IgD-negative memory B cell (primary cell): ENCODE measurements around the gene MYO3B. TPM values are rescaled to one million over a fixed set of nuclear protein-coding genes. Genes with fewer than 3 reads are reported as not detected.

Experiments used
- H3K27ac Mint-ChIP-seq, 3 donors: one replicate each; pipeline ENCODE4 v1.8.0; 2020 to 2022; ENCODE audit warnings: mild to moderate bottlenecking in 3 of 3, mixed read lengths in 3 of 3, moderate library complexity in 1 of 3
- H3K27me3 Mint-ChIP-seq: one replicate; pipeline ENCODE4 v1.8.0; 2021; ENCODE audit warnings: mixed read lengths
- H3K36me3 Mint-ChIP-seq: one replicate; pipeline ENCODE4 v1.8.0; 2020; ENCODE audit warnings: mild to moderate bottlenecking, mixed read lengths
- H3K4me1 Mint-ChIP-seq, 3 donors: one replicate each; pipeline ENCODE4 v1.8.0; 2020 to 2022; ENCODE audit warnings: mixed read lengths in 3 of 3, mild to moderate bottlenecking in 1 of 3
- H3K4me3 Mint-ChIP-seq, 4 donors: one replicate each; pipeline ENCODE4 v1.8.0; 2020 to 2022; ENCODE audit warnings: mild to moderate bottlenecking in 4 of 4, mixed read lengths in 4 of 4, moderate library complexity in 3 of 4
- H3K9me3 Mint-ChIP-seq, 3 donors: one replicate each; pipeline ENCODE4 v1.8.0; 2020 to 2021; ENCODE audit warnings: mixed read lengths in 3 of 3, mild to moderate bottlenecking in 1 of 3
- polyA plus RNA-seq: library from polyadenylated mRNA; unstranded; fragments of 300-500 nt; fragmentation: Illumina TruSeq; gene quantifications from one replicate; pipeline ENCODE4 v1.2.3, GENCODE V29; 2021

The MYO3B gene
- polyA plus RNA-seq, 1 donor from 2014 or later: 0.23 TPM

DNA sequence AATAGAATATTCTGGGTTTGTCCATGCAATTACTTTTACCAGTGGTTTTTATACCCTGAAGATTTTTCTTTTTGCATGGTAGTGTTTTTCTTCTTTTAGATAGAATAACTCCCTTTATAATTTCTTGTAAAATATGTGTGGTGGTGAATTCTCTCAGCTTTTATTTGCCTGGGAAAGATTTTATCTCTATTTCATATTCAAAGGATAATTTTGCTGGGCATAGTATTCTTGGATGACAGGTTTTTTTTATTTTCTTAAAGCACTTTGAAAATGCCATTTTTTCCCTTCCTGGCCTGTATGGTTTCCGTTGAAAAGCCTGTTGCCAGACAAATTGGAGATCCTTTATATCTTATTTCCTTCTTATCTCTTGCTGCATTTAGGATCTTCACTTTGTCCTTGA, 113.5 kb downstream of the MYO3B start:
- no peak overlapping the region for H3K27ac Mint-ChIP-seq
- H3K36me3 Mint-ChIP-seq: no peaks in the 10 kb centered on the region
- H3K4me3 Mint-ChIP-seq: no peak overlapping the region
- H3K27me3 Mint-ChIP-seq: peaks cover 6% of the 10 kb centered on the region
- H3K4me1 Mint-ChIP-seq: peaks cover 0 to 2% (median 0%) of the 10 kb centered on the region in 3 donors
- H3K9me3 Mint-ChIP-seq: peaks cover 6 to 19% (median 9%) of the 10 kb centered on the region in 3 donors

DNA sequence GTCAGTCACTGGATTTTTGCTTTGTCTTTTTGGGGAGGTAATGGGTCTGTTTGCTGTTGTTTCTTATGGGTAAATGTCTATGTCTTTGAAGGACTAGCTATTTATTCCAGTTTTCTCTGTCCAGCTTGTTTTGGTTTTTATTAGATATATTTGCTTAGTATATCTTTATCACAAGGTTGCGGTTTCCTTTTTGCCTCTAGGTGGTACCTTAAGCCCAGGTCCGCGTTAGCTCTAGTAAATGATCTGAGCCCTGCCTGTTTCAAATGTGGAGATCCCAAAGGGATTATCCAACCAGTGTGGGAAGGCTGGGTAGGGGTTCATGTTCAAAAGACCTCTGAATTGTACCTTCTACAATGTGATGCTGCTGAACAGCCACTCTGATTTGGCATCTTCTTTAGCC, 114.5 kb downstream of the MYO3B start:
- Mint-ChIP-seq H3K27ac (no peak overlapping the region), H3K27me3 (peaks cover 6% of the 10 kb centered on the region), H3K4me1 (peaks cover 0 to 2% (median 0%) of the 10 kb centered on the region in 3 donors), H3K4me3 (no peak overlapping the region), H3K9me3 (peaks cover 6 to 19% (median 9%) of the 10 kb centered on the region in 3 donors), H3K36me3 (no peaks in the 10 kb centered on the region)

DNA sequence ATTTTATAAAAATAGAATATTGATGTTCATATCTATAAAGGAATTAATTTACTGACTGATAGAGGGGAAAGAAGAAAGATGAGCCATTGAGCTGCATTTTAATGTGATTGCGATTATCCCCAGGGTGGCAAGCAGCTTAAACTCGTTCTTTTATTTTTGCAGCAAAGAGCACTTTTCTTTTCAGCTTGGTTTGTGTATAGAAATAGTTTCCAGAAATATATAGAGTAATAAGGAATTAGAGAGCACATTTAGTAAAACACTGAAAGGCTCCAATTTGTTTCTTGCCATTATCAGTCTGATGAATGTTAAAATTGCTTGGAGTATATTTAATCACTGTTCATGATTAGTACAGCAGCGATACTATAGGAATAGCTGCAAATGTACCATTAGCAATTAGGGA, 119.5 kb downstream of the MYO3B start:
- no peak overlapping the region for H3K27ac Mint-ChIP-seq
- no peaks in the 10 kb centered on the region for H3K4me1 Mint-ChIP-seq
- no peaks in the 10 kb centered on the region for H3K36me3 Mint-ChIP-seq
- H3K9me3 Mint-ChIP-seq: peaks cover 0 to 6% (median 2%) of the 10 kb centered on the region in 3 donors
- no peak overlapping the region for H3K4me3 Mint-ChIP-seq
- peaks cover 4% of the 10 kb centered on the region for H3K27me3 Mint-ChIP-seq

- no peak overlapping the region for H3K4me3 Mint-ChIP-seq
- H3K27me3 Mint-ChIP-seq: peaks cover 4% of the 10 kb centered on the region
- no peaks in the 10 kb centered on the region for H3K4me1 Mint-ChIP-seq
- H3K9me3 Mint-ChIP-seq: peaks cover 0 to 6% (median 2%) of the 10 kb centered on the region in 3 donors
- no peak overlapping the region for H3K27ac Mint-ChIP-seq
- no peaks in the 10 kb centered on the region for H3K36me3 Mint-ChIP-seq
Measured at GRCh38 chr2:170298115-170298514, 120.2 kb downstream of the MYO3B start.

- H3K4me1 Mint-ChIP-seq: no peaks in the 10 kb centered on the region
- no peaks in the 10 kb centered on the region for H3K36me3 Mint-ChIP-seq
- peaks cover 2% of the 10 kb centered on the region for H3K27me3 Mint-ChIP-seq
- no peak overlapping the region for H3K27ac Mint-ChIP-seq
- H3K9me3 Mint-ChIP-seq: peaks cover 0 to 6% (median 0%) of the 10 kb centered on the region in 3 donors
- no peak overlapping the region for H3K4me3 Mint-ChIP-seq
Measured at GRCh38 chr2:170298861-170299429, 121.0 kb downstream of the MYO3B start.

- H3K27me3 Mint-ChIP-seq: peaks cover 1% of the 10 kb centered on the region
- H3K4me1 Mint-ChIP-seq: no peaks in the 10 kb centered on the region
- no peaks in the 10 kb centered on the region for H3K36me3 Mint-ChIP-seq
- peaks cover 0 to 4% (median 0%) of the 10 kb centered on the region in 3 donors for H3K9me3 Mint-ChIP-seq
- no peak overlapping the region for H3K27ac Mint-ChIP-seq
- H3K4me3 Mint-ChIP-seq: no peak overlapping the region
Measured at GRCh38 chr2:170300993-170301392, 123.0 kb downstream of the MYO3B start.

DNA sequence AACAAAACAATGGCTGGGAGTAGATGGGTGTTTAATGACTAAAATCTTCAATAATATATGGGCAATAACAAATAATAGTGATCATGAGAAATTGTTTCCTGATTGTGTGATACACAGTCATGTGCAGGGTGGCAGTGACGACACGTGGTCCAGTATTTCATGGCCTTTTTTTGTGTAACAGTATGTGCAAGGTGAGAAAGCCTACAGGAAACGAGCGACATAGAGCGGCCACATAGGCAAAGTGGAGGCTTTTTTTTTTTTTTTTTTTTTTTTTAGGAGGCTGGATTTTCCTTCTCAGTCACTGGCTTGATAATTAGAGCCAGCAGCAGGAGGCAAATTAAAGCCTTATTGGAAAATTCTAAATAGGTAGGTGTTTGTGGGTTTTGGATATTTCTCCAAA, 123.7 kb downstream of the MYO3B start:
- no peaks in the 10 kb centered on the region for H3K9me3 Mint-ChIP-seq
- H3K27me3 Mint-ChIP-seq: peaks cover 1% of the 10 kb centered on the region
- no peak overlapping the region for H3K4me3 Mint-ChIP-seq
- no peak overlapping the region for H3K27ac Mint-ChIP-seq
- H3K4me1 Mint-ChIP-seq: no peaks in the 10 kb centered on the region
- no peaks in the 10 kb centered on the region for H3K36me3 Mint-ChIP-seq

DNA sequence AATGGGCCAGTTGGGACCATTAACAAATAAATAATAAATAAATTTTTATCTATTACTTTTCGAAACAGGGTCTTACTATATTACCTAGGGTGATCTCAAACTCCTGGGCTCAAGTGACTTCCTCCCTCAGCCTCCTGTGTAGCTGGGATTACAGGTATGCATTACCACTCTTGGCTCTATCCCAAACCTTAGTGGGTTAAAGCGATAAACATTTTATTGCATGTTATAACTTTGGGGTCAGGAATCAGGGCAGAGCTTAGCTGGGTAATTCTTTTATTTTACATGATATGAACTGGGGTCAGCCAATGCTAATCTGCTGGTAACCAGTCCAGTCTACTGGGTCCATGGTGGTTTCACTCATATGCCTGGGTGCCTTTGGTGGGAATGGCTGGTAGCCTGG, 127.8 kb downstream of the MYO3B start:
- Mint-ChIP-seq H3K9me3 (no peaks in the 10 kb centered on the region), H3K27me3 (peaks cover 2% of the 10 kb centered on the region), H3K27ac (no peak overlapping the region), H3K36me3 (no peaks in the 10 kb centered on the region), H3K4me1 (no peaks in the 10 kb centered on the region), H3K4me3 (no peak overlapping the region)

DNA sequence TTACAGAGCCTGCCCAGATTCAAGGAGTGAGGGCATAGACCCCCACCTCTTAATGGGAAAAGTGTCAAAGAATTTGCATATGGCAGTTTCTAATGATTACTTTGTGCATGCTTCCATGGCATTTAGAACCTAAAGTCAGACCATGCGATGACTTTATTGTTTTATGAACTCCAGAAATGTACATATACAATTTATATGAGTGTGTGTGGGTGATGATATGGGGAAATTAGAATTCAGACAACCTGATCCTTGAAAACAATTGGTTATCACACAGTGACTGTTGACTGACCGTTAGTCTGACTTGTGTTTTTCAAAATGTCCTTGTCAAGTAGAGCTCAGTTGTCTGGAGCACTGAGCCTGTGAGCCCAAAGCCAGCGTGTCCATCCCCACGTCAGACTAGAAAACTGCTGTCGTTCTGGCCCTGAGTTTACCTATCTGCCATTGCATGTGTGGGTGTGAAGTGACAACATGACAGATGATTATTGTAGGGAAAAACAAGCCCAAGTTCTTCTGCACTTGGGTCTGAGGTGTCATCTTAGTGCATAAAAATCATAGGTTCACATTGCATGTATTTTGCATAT, 128.4 kb downstream of the MYO3B start:
- no peak overlapping the region for H3K4me3 Mint-ChIP-seq
- H3K4me1 Mint-ChIP-seq: no peaks in the 10 kb centered on the region
- H3K9me3 Mint-ChIP-seq: no peaks in the 10 kb centered on the region
- no peak overlapping the region for H3K27ac Mint-ChIP-seq
- peaks cover 2% of the 10 kb centered on the region for H3K27me3 Mint-ChIP-seq
- H3K36me3 Mint-ChIP-seq: no peaks in the 10 kb centered on the region

- no peaks in the 10 kb centered on the region for H3K4me1 Mint-ChIP-seq
- H3K36me3 Mint-ChIP-seq: no peaks in the 10 kb centered on the region
- H3K27ac Mint-ChIP-seq: no peak overlapping the region
- H3K9me3 Mint-ChIP-seq: no peaks in the 10 kb centered on the region
- H3K4me3 Mint-ChIP-seq: no peak overlapping the region
- peaks cover 2% of the 10 kb centered on the region for H3K27me3 Mint-ChIP-seq
Measured at GRCh38 chr2:170307052-170307451, 129.1 kb downstream of the MYO3B start.

DNA sequence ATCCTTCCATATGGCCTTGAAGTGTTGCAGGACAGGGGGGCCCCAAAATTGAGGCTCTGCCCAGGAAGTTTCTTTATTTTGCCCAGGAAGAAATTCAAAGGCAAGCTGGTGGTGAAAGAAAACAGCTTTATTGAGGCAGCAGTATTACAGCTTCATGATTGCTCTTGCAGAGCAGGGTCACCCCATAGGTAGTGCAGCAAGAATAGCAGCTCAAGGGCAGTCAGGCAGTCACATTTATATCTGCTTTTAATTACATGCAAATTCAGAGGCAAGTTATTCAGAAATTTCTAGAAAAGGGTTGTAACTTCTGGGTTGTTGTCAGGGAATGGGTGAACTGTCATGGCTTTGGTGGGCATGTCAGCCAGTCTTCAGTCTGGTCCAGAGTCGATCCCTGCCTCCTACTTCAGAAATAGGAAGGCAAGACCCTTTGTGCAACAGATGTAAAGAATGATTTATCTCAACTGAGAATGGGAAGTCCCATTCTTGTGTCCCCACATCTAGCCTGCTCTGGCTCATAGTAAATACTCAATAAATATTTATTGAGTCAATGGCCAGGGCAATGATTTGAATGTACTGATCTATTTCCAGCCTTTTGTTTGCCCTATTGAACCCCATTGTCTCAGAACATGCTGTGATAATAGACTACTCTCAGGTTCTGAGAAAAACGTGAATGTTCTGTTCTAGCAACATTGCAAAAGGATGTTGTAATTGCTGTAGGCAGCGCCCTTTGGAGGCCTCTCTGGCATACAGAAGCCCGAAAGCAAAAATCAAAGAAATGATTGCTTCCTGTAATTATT, 129.8 kb downstream of the MYO3B start:
- H3K4me1 Mint-ChIP-seq: no peaks in the 10 kb centered on the region
- no peaks in the 10 kb centered on the region for H3K36me3 Mint-ChIP-seq
- no peaks in the 10 kb centered on the region for H3K9me3 Mint-ChIP-seq
- H3K27me3 Mint-ChIP-seq: peaks cover 2% of the 10 kb centered on the region
- no peak overlapping the region for H3K4me3 Mint-ChIP-seq
- peak overlapping the region in 1 of 3 donors; percentile 82 for H3K27ac Mint-ChIP-seq

GRCh38 chr2:170310876-170311502, 133.0 kb downstream of the MYO3B start:
- H3K4me1 Mint-ChIP-seq: no peaks in the 10 kb centered on the region
- H3K36me3 Mint-ChIP-seq: no peaks in the 10 kb centered on the region
- H3K4me3 Mint-ChIP-seq: no peak overlapping the region
- H3K27ac Mint-ChIP-seq: no peak overlapping the region
- H3K27me3 Mint-ChIP-seq: peaks cover 6% of the 10 kb centered on the region
- peaks cover 0 to 2% (median 0%) of the 10 kb centered on the region in 3 donors for H3K9me3 Mint-ChIP-seq

DNA sequence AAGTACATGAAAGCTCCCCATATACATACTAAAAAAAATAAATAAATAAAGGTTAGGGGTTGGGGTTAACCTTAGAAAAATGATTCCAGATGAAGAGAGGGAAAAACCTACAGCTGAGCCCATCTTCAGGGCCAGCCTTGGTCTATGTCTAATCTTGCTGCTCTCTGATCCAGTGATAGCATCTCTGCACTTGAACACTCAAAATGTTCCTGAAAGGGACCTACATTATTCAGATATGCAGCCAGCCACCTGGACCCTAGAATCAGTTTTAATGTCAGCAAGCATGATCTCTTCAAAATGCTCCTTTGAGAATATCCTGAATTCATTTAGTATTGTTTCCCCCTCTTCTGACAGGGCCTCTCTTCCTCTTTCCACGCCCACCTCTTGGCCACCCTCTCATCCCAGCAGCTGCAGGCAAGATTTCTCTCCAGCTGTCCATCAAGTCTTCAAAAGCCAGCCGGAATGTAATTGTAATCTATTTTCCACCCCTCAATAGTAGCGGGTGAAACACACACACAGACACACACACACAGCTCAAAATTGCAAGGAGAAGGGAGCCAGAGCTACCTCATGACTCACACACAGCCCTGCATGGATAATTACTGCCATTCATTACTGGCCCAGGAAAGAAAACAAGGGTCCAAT, 135.5 kb downstream of the MYO3B start:
- no peak overlapping the region for H3K4me3 Mint-ChIP-seq
- H3K27me3 Mint-ChIP-seq: peaks cover 8% of the 10 kb centered on the region
- no peaks in the 10 kb centered on the region for H3K36me3 Mint-ChIP-seq
- no peak overlapping the region for H3K27ac Mint-ChIP-seq
- H3K4me1 Mint-ChIP-seq: no peaks in the 10 kb centered on the region
- peaks cover 0 to 2% (median 0%) of the 10 kb centered on the region in 3 donors for H3K9me3 Mint-ChIP-seq

DNA sequence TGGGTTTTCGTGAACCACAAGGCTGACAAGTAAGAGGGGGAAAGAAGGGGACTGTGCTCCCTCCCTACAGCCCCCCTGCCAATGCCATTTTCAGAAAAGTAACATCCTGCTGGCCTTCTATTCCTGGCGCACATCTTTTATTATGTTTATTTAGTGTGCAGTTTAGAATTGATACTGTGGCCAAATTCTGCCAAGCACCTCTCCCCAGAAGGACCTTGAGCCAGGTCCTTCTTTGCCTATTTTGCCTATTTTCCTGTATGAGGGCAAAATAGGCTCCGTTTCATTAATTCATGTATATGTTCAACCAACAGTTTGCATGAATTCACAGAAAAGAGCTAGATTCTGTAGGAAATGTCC, 136.0 kb downstream of the MYO3B start:
- Mint-ChIP-seq H3K27ac (no peak overlapping the region), H3K9me3 (peaks cover 0 to 2% (median 0%) of the 10 kb centered on the region in 3 donors), H3K36me3 (no peaks in the 10 kb centered on the region), H3K27me3 (peaks cover 8% of the 10 kb centered on the region), H3K4me3 (no peak overlapping the region), H3K4me1 (no peaks in the 10 kb centered on the region)
